ENCODE data around the gene HDAC11. TPM values are rescaled to one million over a fixed set of nuclear protein-coding genes. Genes with fewer than 3 reads are reported as not detected.

The HDAC11 gene
- total RNA-seq, 6 experiments from 2014 or later: 8.0 to 12.4 (median 9.1) TPM

- H3K4me1 Mint-ChIP-seq (ENCODE audit: low read depth): peaks cover 14% of the 10 kb centered on the region
- no peaks in the 10 kb centered on the region for H3K9me3 Mint-ChIP-seq
- H3K4me3 Mint-ChIP-seq: no peak overlapping the region
These were observed 7.3 kb downstream of the HDAC11 start for GRCh38 chr3:13487403-13487802.

GRCh38 chr3:13491206-13491974, 11.3 kb downstream of the HDAC11 start:
- no peak for TF ChIP-seq CTCF (IDR thresholded peaks at IDR 0.05)
- no peak overlapping the region for H3K4me3 Mint-ChIP-seq
- no peaks in the 10 kb centered on the region; the same call in 1 of the 2 replicates for H3K36me3 Mint-ChIP-seq (ENCODE audit: low read depth)
- H3K27me3 Mint-ChIP-seq (ENCODE audit: insufficient read depth): no peaks in the 10 kb centered on the region; the same call in 1 of the 2 replicates
- DNase-seq: no peak
- no peak overlapping the region for H3K27ac Mint-ChIP-seq
- peaks cover 2% of the 10 kb centered on the region for H3K4me1 Mint-ChIP-seq (ENCODE audit: low read depth)
- H3K9me3 Mint-ChIP-seq: no peaks in the 10 kb centered on the region

More at GRCh38 chr3:13487403-13487802, 7.3 kb downstream of the HDAC11 start:
- H3K27me3 Mint-ChIP-seq (ENCODE audit: insufficient read depth): no peaks in the 10 kb centered on the region
- TF ChIP-seq CTCF (IDR thresholded peaks at IDR 0.05): no peak
- H3K27ac Mint-ChIP-seq: no peak overlapping the region
- H3K36me3 Mint-ChIP-seq (ENCODE audit: low read depth): no peaks in the 10 kb centered on the region; the same call in 1 of the 2 replicates
- DNase-seq: no peak

GRCh38 chr3:13492048-13492447, 11.9 kb downstream of the HDAC11 start:
- Mint-ChIP-seq H3K4me3 (no peak overlapping the region), H3K27me3 (ENCODE audit: insufficient read depth) (no peaks in the 10 kb centered on the region; the same call in 1 of the 2 replicates), H3K4me1 (ENCODE audit: low read depth) (peaks cover 9% of the 10 kb centered on the region), H3K9me3 (no peaks in the 10 kb centered on the region), H3K27ac (no peak overlapping the region), H3K36me3 (ENCODE audit: low read depth) (no peaks in the 10 kb centered on the region; the same call in 1 of the 2 replicates)
- DNase-seq: no peak
- no peak for TF ChIP-seq CTCF (IDR thresholded peaks at IDR 0.05)

- Mint-ChIP-seq H3K9me3 (no peaks in the 10 kb centered on the region), H3K27ac (no peak overlapping the region), H3K27me3 (ENCODE audit: insufficient read depth) (no peaks in the 10 kb centered on the region; the same call in 1 of the 2 replicates), H3K36me3 (ENCODE audit: low read depth) (no peaks in the 10 kb centered on the region; the same call in 1 of the 2 replicates), H3K4me1 (ENCODE audit: low read depth) (peaks cover 21% of the 10 kb centered on the region), H3K4me3 (no peak overlapping the region)
- no peak for DNase-seq
- TF ChIP-seq CTCF (IDR thresholded peaks at IDR 0.05): no peak
These were observed 13.1 kb downstream of the HDAC11 start for GRCh38 chr3:13492976-13493866.

- Mint-ChIP-seq H3K4me1 (ENCODE audit: low read depth) (peaks cover 23% of the 10 kb centered on the region), H3K4me3 (no peak overlapping the region), H3K9me3 (no peaks in the 10 kb centered on the region), H3K27me3 (ENCODE audit: insufficient read depth) (no peaks in the 10 kb centered on the region; the same call in 1 of the 2 replicates), H3K27ac (no peak overlapping the region), H3K36me3 (ENCODE audit: low read depth) (no peaks in the 10 kb centered on the region; the same call in 1 of the 2 replicates)
- TF ChIP-seq CTCF (IDR thresholded peaks at IDR 0.05): no peak
- no peak for DNase-seq
These were observed 13.8 kb downstream of the HDAC11 start for GRCh38 chr3:13493867-13494441.
